Right cardiac atrium (tissue), 5 donors: ENCODE data around the gene MAPKBP1. TPM values are rescaled to one million over a fixed set of nuclear protein-coding genes. Genes with fewer than 3 reads are reported as not detected.
A peak's percentile ranks its signal among the peaks of the same experiment; 100 is the strongest.
"Not testable (repeated sequence)": the region's sequence is repeated elsewhere in the genome, so short reads cannot be mapped to it uniquely, and the experiment has no call there.

Experiments used
- ATAC-seq, 2 donors: fragments of 200-7000 bp; cut with Tn5 transposase; one replicate each; pipeline versions ENCODE4 v1.8.0 to v1.9.1; 2020; ENCODE audit warnings: moderate library complexity in 2 of 2, mild to moderate bottlenecking in 1 of 2
- DNase-seq, 3 donors: peaks; one replicate each; pipeline ENCODE4 v3.0.0-alpha.2; 2020
- H3K27ac ChIP-seq: one replicate; pipeline ENCODE4 v1.5.1; 2013; ENCODE audit warnings: mild to moderate bottlenecking, low read length, control low read depth, moderate library complexity
- H3K27me3 ChIP-seq: one replicate; pipeline ENCODE4 v1.6.1; 2013; ENCODE audit not compliant: control insufficient read depth, insufficient read depth
- H3K4me1 ChIP-seq: one replicate; pipeline ENCODE4 v1.6.1; 2013; ENCODE audit warnings: low read length; ENCODE audit not compliant: control insufficient read depth, insufficient read depth
- H3K4me3 ChIP-seq: one replicate; pipeline ENCODE4 v1.5.1; 2013; ENCODE audit warnings: low read length, control low read depth
- H3K9me3 ChIP-seq: one replicate; pipeline ENCODE4 v1.6.1; 2013; ENCODE audit warnings: low read length; ENCODE audit not compliant: control insufficient read depth
- WGBS: extraction: QIAGEN DNeasy Blood & Tissue Kit; methylation state at CpG from one replicate; pipeline ENCODE4 v1.1.7; 2013; 5-methylcytosine and 5-hydroxymethylcytosine counted together
- intact Hi-C, 4 donors: fragments of 100-400 bp; cut with DNase I; formaldehyde crosslinking; loops; one replicate each; pipeline versions ENCODE4 v1.11.0 to v1.14.0; 2022 to 2023
- long read RNA-seq, 4 donors: library from polyadenylated mRNA; unstranded; transcript quantifications; one replicate each; pipeline ENCODE4 v2.0.0, GENCODE V29; 2020 to 2021
- polyA plus RNA-seq: library from polyadenylated mRNA; stranded (reverse); fragments of 200-250 nt; gene quantifications from one replicate; pipeline ENCODE4 v1.2.3, GENCODE V29; 2013
- total RNA-seq, 4 donors: library from RNA; stranded (reverse); fragmentation: NEBNext Ultra II Directional; extraction: Animal tissue kit (Norgen Biotek cat#: 25700); gene quantifications; one replicate each; pipeline ENCODE4 v1.2.1, GENCODE V29; 2021
- donor health status: healthy with polysubstance abuse.
- donor health status: DM: no; HTN: yes; CAD: no.
- donor health status: DM: no; HTN: no; CAD: no.
- donor health status: DM: no; HTN: yes; CAD: no; lungs with severe emphysema.
- donor health status: DM: yes; HTN: yes; CAD: no.

Gene MAPKBP1, protein sequence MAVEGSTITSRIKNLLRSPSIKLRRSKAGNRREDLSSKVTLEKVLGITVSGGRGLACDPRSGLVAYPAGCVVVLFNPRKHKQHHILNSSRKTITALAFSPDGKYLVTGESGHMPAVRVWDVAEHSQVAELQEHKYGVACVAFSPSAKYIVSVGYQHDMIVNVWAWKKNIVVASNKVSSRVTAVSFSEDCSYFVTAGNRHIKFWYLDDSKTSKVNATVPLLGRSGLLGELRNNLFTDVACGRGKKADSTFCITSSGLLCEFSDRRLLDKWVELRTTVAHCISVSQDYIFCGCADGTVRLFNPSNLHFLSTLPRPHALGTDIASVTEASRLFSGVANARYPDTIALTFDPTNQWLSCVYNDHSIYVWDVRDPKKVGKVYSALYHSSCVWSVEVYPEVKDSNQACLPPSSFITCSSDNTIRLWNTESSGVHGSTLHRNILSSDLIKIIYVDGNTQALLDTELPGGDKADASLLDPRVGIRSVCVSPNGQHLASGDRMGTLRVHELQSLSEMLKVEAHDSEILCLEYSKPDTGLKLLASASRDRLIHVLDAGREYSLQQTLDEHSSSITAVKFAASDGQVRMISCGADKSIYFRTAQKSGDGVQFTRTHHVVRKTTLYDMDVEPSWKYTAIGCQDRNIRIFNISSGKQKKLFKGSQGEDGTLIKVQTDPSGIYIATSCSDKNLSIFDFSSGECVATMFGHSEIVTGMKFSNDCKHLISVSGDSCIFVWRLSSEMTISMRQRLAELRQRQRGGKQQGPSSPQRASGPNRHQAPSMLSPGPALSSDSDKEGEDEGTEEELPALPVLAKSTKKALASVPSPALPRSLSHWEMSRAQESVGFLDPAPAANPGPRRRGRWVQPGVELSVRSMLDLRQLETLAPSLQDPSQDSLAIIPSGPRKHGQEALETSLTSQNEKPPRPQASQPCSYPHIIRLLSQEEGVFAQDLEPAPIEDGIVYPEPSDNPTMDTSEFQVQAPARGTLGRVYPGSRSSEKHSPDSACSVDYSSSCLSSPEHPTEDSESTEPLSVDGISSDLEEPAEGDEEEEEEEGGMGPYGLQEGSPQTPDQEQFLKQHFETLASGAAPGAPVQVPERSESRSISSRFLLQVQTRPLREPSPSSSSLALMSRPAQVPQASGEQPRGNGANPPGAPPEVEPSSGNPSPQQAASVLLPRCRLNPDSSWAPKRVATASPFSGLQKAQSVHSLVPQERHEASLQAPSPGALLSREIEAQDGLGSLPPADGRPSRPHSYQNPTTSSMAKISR (N-terminal part only)
- total RNA-seq (10 to 100 TPM; 16.0 to 20.4 (median 19.2) TPM), polyA plus RNA-seq (11.2 TPM)
- long read RNA-seq, donor 1, partial matches to known transcripts, result 3 of 12 reads
- long read RNA-seq, donor 1, other reads (novel, unspliced or antisense), result 9 of 12 reads
- long read RNA-seq, donor 2, partial matches to known transcripts, result 1 of 8 reads
- long read RNA-seq, donor 2, other reads (novel, unspliced or antisense), result 7 of 8 reads
- long read RNA-seq, donor 3, partial matches to known transcripts, result 10 of 20 reads
- long read RNA-seq, donor 3, other reads (novel, unspliced or antisense), result 10 of 20 reads
- long read RNA-seq, donor 4, partial matches to known transcripts, result 2 of 2 reads
- long read RNA-seq, donor 4, other reads (novel, unspliced or antisense), result 0 of 2 reads

DNA sequence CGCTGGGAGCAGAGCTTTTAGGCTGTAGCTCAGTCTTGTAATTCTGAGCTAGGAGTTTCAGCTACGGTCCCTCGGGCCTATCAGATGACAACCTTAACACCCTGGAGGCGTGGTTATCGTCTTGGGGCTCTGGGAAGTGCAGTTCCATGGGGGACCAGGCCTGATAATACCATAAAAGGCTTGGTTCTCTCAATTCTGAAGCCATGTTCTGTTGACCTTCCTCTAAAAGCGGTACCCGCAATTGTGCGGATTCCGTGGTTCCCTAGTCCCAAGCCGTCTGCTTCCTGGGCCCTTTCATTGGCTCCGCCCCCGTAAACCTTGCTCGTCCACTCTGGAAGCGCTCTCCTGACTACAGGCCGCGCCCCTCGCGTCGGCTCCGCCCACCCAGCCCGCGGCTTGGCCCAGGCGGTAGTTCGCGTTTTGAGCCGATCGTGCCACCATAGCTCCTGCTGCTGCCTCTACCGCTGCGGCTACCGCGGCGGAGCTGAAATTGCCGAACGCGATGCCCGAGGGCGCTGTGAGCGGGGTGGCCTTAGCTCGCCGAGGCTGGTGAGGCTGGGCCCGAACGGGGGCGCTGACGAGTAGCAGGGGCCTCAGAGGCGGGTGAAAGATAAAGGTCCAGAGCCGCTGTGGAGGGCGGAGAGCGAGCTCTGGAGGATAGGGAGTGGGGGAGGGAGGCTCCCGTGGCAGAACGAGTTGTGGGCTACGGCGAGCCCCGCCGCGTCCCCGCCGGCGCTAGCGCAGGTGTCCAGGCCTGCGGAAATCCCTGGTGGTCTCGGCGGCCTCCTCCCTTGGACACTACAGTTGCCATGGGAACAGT lies at the start of gene MAPKBP1:
MAPKBP1 (plus strand) TSS at position 423 of the 820 bp plus-strand sequence. CDS start 792 bp downstream, outside the sequence.
- Histone ChIP-seq H3K4me3 (peak within 1 kb of the TSS; percentile 59), H3K27me3 (no peaks in the 10 kb centered on the region), H3K9me3 (no peaks in the 10 kb centered on the region), H3K27ac (peak within 1 kb of the TSS; percentile 57), H3K4me1 (peaks cover 9% of the 10 kb centered on the region)
- WGBS, result under 1% methylated on average over 62 of the region's 62 CpGs
- intact Hi-C loops, result loop anchor here in 3 of 4 donors (2.0 to 10.0 kb wide), 3 partner anchors 37 to 131 kb away; no protein-coding TSS in a partner anchor
- ATAC-seq (peak; percentile 97 to 98), DNase-seq (peak; percentile 98 to 99 (median 99))

- Histone ChIP-seq H3K27me3 (no peaks in the 10 kb centered on the region), H3K27ac (no peak overlapping the region), H3K4me3 (no peak overlapping the region), H3K9me3 (no peaks in the 10 kb centered on the region), H3K4me1 (no peaks in the 10 kb centered on the region)
- intact Hi-C loops, result no loop called here
- ATAC-seq (peak in 1 of 2 donors; percentile 47), DNase-seq (no peak)
- 83% methylated on average over 3 of the region's 3 CpGs for WGBS
Measured at GRCh38 chr15:41727143-41727542, 47.1 kb upstream of the MAPKBP1 start.

- H3K9me3 ChIP-seq, ATAC-seq, H3K4me1 ChIP-seq, intact Hi-C loops, H3K27ac ChIP-seq, H3K27me3 ChIP-seq, H3K4me3 ChIP-seq, DNase-seq: not testable (repeated sequence)
- WGBS, result 95% methylated on average over 11 of the region's 11 CpGs
Measured at GRCh38 chr15:41728061-41728460, 46.2 kb upstream of the MAPKBP1 start.

DNA sequence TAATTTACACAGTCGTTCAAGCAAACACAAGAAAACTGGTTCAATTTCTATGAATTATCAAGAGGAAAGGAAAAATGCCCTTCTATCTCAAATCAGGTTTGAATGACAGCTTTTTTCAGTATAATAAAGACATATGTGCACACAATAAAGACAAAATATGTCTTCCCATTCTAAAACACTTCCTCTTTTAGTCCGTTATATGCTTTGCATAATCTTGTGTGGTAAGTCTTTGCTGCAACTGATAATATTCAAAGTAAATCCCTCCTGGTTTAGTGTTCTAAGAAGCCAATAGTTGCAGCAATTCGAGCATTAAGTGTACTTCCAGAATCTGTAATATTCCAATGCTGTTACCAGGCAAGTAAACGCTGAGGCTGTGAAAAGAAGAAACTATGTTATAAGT lies 43.7 kb upstream of the MAPKBP1 start:
- no peaks in the 10 kb centered on the region for H3K27me3 ChIP-seq
- no peak overlapping the region for H3K4me3 ChIP-seq
- H3K4me1 ChIP-seq, result no peaks in the 10 kb centered on the region
- intact Hi-C loops, result no loop called here
- no peaks in the 10 kb centered on the region for H3K9me3 ChIP-seq
- ATAC-seq (no peak), DNase-seq (no peak)
- no peak overlapping the region for H3K27ac ChIP-seq
- WGBS, result 72% methylated on average over 4 of the region's 4 CpGs

DNA sequence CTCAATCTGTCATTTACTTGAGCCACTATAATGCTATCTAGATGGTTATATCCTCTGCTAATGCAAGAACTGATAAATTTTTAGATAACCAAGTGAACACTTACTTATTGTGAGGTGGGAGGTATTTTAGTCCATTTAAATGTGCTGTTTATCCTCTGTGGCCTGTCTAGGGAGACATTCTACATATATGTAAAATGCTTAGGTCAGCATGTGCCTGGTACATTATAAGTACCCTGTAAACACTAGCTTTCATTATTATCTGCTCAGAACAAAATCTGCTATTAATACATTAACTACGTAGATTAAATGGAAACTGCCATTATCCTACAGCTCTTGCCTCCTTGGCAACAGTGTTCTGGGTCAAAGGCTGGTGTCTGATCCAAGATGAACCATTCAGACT lies 41.8 kb upstream of the MAPKBP1 start:
- Histone ChIP-seq H3K27ac (no peak overlapping the region), H3K4me1 (no peaks in the 10 kb centered on the region), H3K27me3 (no peaks in the 10 kb centered on the region), H3K9me3 (no peaks in the 10 kb centered on the region), H3K4me3 (no peak overlapping the region)
- ATAC-seq (no peak), DNase-seq (no peak)
- intact Hi-C loops, result no loop called here
- WGBS, result 90% methylated on average over 1 of the region's 1 CpG

GRCh38 chr15:41734079-41734478 lies 40.2 kb upstream of the MAPKBP1 start:
- 96% methylated on average over 4 of the region's 4 CpGs for whole genome bisulfite sequencing
- no peak for DNase-seq

GRCh38 chr15:41735046-41735445 lies 39.2 kb upstream of the MAPKBP1 start:
- ATAC-seq, result no peak
- WGBS, result 93% methylated on average over 4 of the region's 4 CpGs
- Histone ChIP-seq H3K27me3 (no peaks in the 10 kb centered on the region), H3K9me3 (no peaks in the 10 kb centered on the region), H3K4me1 (no peaks in the 10 kb centered on the region), H3K27ac (no peak overlapping the region), H3K4me3 (no peak overlapping the region)
- no peak for DNase-seq
- intact Hi-C loops, result no loop called here

More at GRCh38 chr15:41734079-41734478, 40.2 kb upstream of the MAPKBP1 start:
- H3K4me1 ChIP-seq, result no peaks in the 10 kb centered on the region
- H3K4me3 ChIP-seq, result no peak overlapping the region
- ATAC-seq, result no peak
- intact Hi-C loops, result no loop called here
- H3K27me3 ChIP-seq, result no peaks in the 10 kb centered on the region
- no peaks in the 10 kb centered on the region for H3K9me3 ChIP-seq
- no peak overlapping the region for H3K27ac ChIP-seq

- H3K27me3 ChIP-seq, DNase-seq, H3K9me3 ChIP-seq, H3K4me3 ChIP-seq, ATAC-seq, H3K4me1 ChIP-seq, intact Hi-C loops, H3K27ac ChIP-seq: not testable (repeated sequence)
- WGBS, result 95% methylated on average over 10 of the region's 10 CpGs
Measured at GRCh38 chr15:41735492-41735891, 38.8 kb upstream of the MAPKBP1 start.

DNA sequence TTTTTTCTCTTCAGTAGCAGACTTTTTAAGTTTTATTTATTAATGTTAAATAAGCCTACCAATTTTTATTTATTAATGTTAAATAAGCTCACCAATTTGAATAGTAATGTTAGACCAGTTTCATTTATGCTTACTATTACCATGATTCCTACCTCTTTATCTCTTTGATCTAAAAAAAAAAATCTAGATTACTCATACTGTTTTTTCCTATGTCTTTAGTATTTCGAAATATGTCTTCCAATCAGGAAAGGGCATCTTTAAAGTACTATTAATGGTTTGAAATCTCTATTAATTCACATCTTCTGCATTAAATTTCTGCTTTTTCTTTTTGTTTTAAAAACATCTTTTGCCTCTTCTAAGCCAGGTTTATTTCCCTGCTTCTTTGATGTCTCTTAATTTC lies 27.5 kb upstream of the MAPKBP1 start:
- DNase-seq, result no peak

More for the DNA sequence above, 27.5 kb upstream of the MAPKBP1 start:
- Histone ChIP-seq H3K4me3 (no peak overlapping the region), H3K27ac (no peak overlapping the region), H3K4me1 (no peaks in the 10 kb centered on the region), H3K9me3 (no peaks in the 10 kb centered on the region), H3K27me3 (no peaks in the 10 kb centered on the region)
- 72% methylated on average over 1 of the region's 1 CpG for WGBS
- no peak for ATAC-seq
- intact Hi-C loops, result no loop called here
